Activated CD8-positive, alpha-beta memory T cell treated with anti-CD3 and anti-CD28 coated beads, Interleukin-2, amount 10 ng/mL, durations not matched to agents 7 days and 5 days (primary cell): ENCODE measurements around the gene XPC. TPM values are rescaled to one million over a fixed set of nuclear protein-coding genes. Genes with fewer than 3 reads are reported as not detected.

Experiments
- ATAC-seq: fragments of 150-1000 bp; cut with Tn5 transposase; one replicate; pipeline ENCODE4 v1.10.0; 2021; ENCODE audit warnings: moderate library complexity
- CTCF ChIA-PET: fragments of 350-600 bp; sonication (Branson Sonifier 250); formaldehyde crosslinking; loops from one replicate; lab custom pipeline; 2021; ENCODE audit warnings: antibody characterized with exemption; lab: Charles Lee
- DNase-seq: peaks from one replicate; pipeline ENCODE4 v3.0.0-alpha.2; 2020
- H3K27ac Mint-ChIP-seq: one replicate; pipeline ENCODE4 v1.8.0; 2021; ENCODE audit warnings: mild to moderate bottlenecking, mixed read lengths
- H3K27me3 Mint-ChIP-seq: one replicate; pipeline ENCODE4 v1.8.0; 2021; ENCODE audit warnings: mixed read lengths
- H3K36me3 Mint-ChIP-seq: one replicate; pipeline ENCODE4 v1.8.0; 2021; ENCODE audit warnings: mild to moderate bottlenecking, mixed read lengths
- H3K4me1 Mint-ChIP-seq: one replicate; pipeline ENCODE4 v1.8.0; 2021; ENCODE audit warnings: mixed read lengths
- H3K4me3 Mint-ChIP-seq: one replicate; pipeline ENCODE4 v1.8.0; 2021; ENCODE audit warnings: mild to moderate bottlenecking, moderate library complexity, mixed read lengths
- H3K9me3 Mint-ChIP-seq: one replicate; pipeline ENCODE4 v1.8.0; 2022; ENCODE audit warnings: low read depth, mixed read lengths
- total RNA-seq, 2 experiments: library from RNA; stranded (reverse); gene quantifications; one replicate each; pipeline ENCODE4 v1.2.3, GENCODE V29; 2021

The XPC gene
- total RNA-seq, 2 experiments from 2014 or later = 36.0 to 39.5 TPM

GRCh38 chr3:14202874-14203520, 24.6 kb upstream of the XPC start:
- Mint-ChIP-seq H3K4me3 (no peak overlapping the region), H3K27ac (no peak overlapping the region), H3K27me3 (no peaks in the 10 kb centered on the region), H3K36me3 (peaks cover 9% of the 10 kb centered on the region), H3K4me1 (no peaks in the 10 kb centered on the region), H3K9me3 (no peaks in the 10 kb centered on the region)
- CTCF ChIA-PET = interaction anchor here (0.7 to 2.6 kb wide), 47 partner anchors 9 to 1037 kb away, joined by 3 to 26 read pairs (median 4); partner anchors contain the start of genes LSM3 and XPC
- DNase-seq = no peak
- ATAC-seq = peak; percentile 20

DNA sequence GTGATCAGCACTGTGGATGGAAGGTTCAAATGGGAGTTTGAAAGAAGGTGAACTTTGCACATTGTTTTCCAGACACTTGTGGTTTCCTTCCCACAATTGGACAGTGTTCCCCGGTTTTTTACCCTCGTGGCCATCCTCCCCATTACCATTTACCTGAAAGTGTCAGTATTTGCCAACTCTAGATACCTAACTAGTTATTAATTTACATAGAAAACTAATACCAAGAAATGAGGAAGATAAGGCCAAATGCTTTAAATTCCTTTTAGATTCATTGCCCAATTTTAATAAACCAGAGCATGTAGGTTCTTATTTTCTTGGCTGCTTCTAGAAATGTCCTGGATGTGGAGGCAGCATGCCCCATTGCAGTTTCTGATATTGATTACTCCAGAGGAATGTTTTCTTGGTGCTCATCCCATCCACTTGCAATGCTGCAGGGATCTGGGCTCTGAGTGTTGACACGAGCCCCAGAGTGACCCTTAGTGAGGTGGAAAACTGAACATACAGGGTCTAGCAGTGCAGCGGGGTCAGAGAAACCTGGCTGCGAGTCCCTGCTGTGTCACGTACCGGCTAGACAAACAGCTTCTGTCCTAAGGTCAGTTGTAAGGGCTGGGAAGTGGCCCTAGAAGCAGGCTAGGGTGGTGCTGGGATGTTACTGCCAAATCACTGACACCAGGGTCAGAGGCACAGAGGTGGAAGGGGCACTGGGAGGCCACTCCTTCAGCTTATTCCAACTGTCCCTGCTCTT, 23.7 kb upstream of the XPC start:
- H3K27ac Mint-ChIP-seq = no peak overlapping the region
- DNase-seq (no peak), ATAC-seq (no peak)
- no peaks in the 10 kb centered on the region for H3K4me1 Mint-ChIP-seq
- H3K36me3 Mint-ChIP-seq = peaks cover 14% of the 10 kb centered on the region
- H3K27me3 Mint-ChIP-seq = no peaks in the 10 kb centered on the region
- CTCF ChIA-PET = interaction anchor here (0.8 to 2.3 kb wide), 6 partner anchors 9 to 266 kb away, joined by 3 to 14 read pairs (median 10); partner anchors contain the start of genes LSM3 and XPC
- H3K9me3 Mint-ChIP-seq = no peaks in the 10 kb centered on the region
- H3K4me3 Mint-ChIP-seq = no peak overlapping the region

DNA sequence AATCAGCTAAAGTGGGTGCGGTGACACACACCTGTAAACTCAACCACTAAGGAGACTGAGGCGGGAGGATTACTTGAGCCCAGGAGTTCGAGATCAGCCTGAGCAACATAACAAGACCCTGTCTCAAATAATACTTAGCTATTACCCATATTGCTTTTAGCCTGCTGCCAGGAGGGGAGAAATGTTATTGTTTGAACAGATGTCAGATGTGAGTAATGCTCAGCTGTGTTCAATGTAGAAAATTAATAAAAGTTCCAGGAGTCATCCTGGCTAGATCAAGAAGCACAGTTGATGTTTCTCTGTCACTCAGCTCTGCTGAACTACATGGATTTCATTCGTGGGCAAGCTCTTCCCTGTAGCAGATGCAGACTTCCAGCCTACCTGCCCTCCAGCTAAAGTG, 22.4 kb upstream of the XPC start:
- H3K27me3 Mint-ChIP-seq = no peaks in the 10 kb centered on the region
- H3K4me3 Mint-ChIP-seq = no peak overlapping the region
- DNase-seq (no peak), ATAC-seq (no peak)
- H3K4me1 Mint-ChIP-seq = no peaks in the 10 kb centered on the region
- H3K36me3 Mint-ChIP-seq = peaks cover 19% of the 10 kb centered on the region
- CTCF ChIA-PET = interaction anchor here (1.2 to 2.4 kb wide), 3 partner anchors 38 to 308 kb away, joined by 3 to 6 read pairs (median 4); no protein-coding TSS in a partner anchor
- H3K27ac Mint-ChIP-seq = no peak overlapping the region
- no peaks in the 10 kb centered on the region for H3K9me3 Mint-ChIP-seq

- Mint-ChIP-seq H3K27me3 (no peaks in the 10 kb centered on the region), H3K27ac (no peak overlapping the region), H3K36me3 (peaks cover 19% of the 10 kb centered on the region), H3K4me1 (no peaks in the 10 kb centered on the region), H3K4me3 (no peak overlapping the region), H3K9me3 (no peaks in the 10 kb centered on the region)
- ATAC-seq (no peak), DNase-seq (no peak)
- CTCF ChIA-PET = interaction anchor here (1.2 to 2.4 kb wide), 2 partner anchors 304 to 308 kb away, joined by 4 to 6 read pairs; no protein-coding TSS in a partner anchor
Measured at GRCh38 chr3:14200276-14200675, 21.9 kb upstream of the XPC start.

- Mint-ChIP-seq H3K36me3 (peaks cover 22% of the 10 kb centered on the region), H3K4me1 (no peaks in the 10 kb centered on the region), H3K4me3 (no peak overlapping the region), H3K9me3 (no peaks in the 10 kb centered on the region), H3K27me3 (no peaks in the 10 kb centered on the region), H3K27ac (no peak overlapping the region)
- CTCF ChIA-PET = interaction anchor here (2.4 kb wide), 1 partner anchor 303 kb away, joined by 6 read pairs; no protein-coding TSS in a partner anchor
- ATAC-seq (no peak), DNase-seq (no peak)
Measured at GRCh38 chr3:14199641-14200040, 21.2 kb upstream of the XPC start.

DNA sequence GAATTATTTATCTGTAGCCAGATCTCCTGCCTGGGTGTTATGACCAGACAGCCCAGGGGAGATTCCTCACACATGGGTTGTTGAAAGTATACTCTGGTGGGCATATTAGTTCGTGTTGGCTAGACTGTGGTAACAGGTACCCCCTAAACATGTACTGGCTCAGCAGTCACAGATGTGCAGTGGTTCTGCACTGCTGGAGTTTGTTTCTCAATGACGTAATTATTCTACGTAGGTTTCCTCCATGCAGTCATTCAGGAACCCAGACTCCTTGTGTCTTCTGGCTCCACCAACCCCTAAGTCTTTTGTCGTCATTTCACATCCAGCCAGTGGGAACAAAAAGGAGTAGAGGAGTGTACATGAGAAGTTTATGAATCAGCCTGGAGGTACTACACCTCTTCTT, 16.5 kb upstream of the XPC start:
- Mint-ChIP-seq H3K9me3 (no peaks in the 10 kb centered on the region), H3K27ac (no peak overlapping the region), H3K4me3 (no peak overlapping the region), H3K36me3 (peaks cover 53% of the 10 kb centered on the region), H3K4me1 (peaks cover 12% of the 10 kb centered on the region), H3K27me3 (no peaks in the 10 kb centered on the region)
- ATAC-seq (no peak), DNase-seq (no peak)
- CTCF ChIA-PET = no interaction called here

GRCh38 chr3:14188041-14188754, 9.8 kb upstream of the XPC start:
- no peak overlapping the region for H3K27ac Mint-ChIP-seq
- CTCF ChIA-PET = interaction anchor here (0.9 kb wide), 1 partner anchor 9 kb away, joined by 3 read pairs; the partner anchor contains the start of gene LSM3
- H3K4me3 Mint-ChIP-seq = no peak overlapping the region
- ATAC-seq (no peak), DNase-seq (no peak)
- peaks cover 29% of the 10 kb centered on the region for H3K4me1 Mint-ChIP-seq
- no peaks in the 10 kb centered on the region for H3K9me3 Mint-ChIP-seq
- H3K36me3 Mint-ChIP-seq = peaks cover 64% of the 10 kb centered on the region
- no peaks in the 10 kb centered on the region for H3K27me3 Mint-ChIP-seq

DNA sequence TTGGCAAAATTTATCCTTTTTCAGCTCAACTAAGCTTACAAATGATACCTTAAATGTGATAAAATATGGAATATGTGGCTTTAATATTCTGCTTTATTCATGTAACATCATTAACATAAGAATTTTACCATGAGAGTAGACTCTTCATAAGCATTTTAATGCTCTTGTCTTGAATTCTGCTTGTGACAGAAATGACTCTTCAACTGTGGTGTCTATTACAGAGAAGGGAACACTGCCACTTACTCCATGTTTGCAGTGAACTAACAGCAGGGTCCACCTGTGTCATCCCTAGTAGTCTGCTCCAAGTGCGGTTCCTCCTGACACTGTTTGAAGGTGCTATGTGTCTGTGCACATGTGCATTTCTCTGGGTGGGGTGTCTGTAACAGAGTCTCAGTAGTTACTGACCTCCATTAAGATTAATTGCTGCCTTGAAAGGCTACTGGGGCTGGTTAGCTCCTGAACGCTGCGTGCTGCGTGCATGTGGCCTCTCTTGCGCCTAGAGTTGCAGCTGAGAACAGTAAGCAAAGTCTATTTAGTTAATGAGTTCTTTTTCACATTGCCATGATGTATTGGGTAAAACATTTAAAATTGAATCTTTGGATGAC, 8.6 kb upstream of the XPC start:
- Mint-ChIP-seq H3K27ac (no peak overlapping the region), H3K36me3 (peaks cover 66% of the 10 kb centered on the region), H3K9me3 (no peaks in the 10 kb centered on the region), H3K4me3 (no peak overlapping the region), H3K4me1 (peaks cover 35% of the 10 kb centered on the region), H3K27me3 (no peaks in the 10 kb centered on the region)
- CTCF ChIA-PET = interaction anchor here (1.0 kb wide), 1 partner anchor 17 kb away, joined by 3 read pairs; no protein-coding TSS in a partner anchor
- no peak for ATAC-seq
- DNase-seq = no peak

DNA sequence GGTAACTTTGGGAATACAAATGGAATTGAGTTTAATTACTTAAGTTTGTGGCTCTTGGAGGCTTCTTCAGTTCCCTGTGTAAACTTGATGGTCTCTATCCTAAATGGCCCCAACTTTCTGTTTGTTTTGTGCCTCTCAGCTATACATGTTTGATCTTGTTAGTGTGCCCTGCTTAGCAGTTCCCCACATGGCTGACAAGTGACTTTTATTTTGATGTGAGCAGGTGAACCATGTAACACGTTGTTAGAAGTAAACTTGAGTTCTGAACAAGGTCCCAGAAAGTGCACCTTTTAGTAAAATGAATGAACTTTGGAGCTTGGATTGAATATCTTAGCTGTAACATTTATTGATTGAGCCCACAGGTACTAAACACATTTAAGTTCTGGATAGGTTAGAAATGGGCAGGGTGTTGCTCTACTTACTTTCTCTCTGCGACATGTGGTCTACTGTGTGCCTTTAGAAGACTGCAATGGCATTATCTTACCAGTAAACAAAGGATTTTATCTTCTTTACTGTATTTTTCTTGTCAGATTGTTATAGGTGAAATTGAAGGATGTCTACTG, 4.7 kb upstream of the XPC start:
- Mint-ChIP-seq H3K27ac (peak overlapping the region; percentile 32), H3K27me3 (no peaks in the 10 kb centered on the region), H3K4me3 (no peak overlapping the region), H3K9me3 (no peaks in the 10 kb centered on the region), H3K36me3 (peaks cover 37% of the 10 kb centered on the region), H3K4me1 (peaks cover 38% of the 10 kb centered on the region)
- CTCF ChIA-PET = interaction anchor here (1.5 kb wide), 1 partner anchor 20 kb away, joined by 7 read pairs; no protein-coding TSS in a partner anchor
- no peak for ATAC-seq
- DNase-seq = no peak

- Mint-ChIP-seq H3K9me3 (no peaks in the 10 kb centered on the region), H3K4me1 (peaks cover 52% of the 10 kb centered on the region), H3K27ac (no peak overlapping the region), H3K27me3 (no peaks in the 10 kb centered on the region), H3K36me3 (peaks cover 32% of the 10 kb centered on the region), H3K4me3 (no peak overlapping the region)
- DNase-seq (no peak), ATAC-seq (no peak)
- CTCF ChIA-PET = no interaction called here
Measured at GRCh38 chr3:14181253-14181652, 2.9 kb upstream of the XPC start.

DNA sequence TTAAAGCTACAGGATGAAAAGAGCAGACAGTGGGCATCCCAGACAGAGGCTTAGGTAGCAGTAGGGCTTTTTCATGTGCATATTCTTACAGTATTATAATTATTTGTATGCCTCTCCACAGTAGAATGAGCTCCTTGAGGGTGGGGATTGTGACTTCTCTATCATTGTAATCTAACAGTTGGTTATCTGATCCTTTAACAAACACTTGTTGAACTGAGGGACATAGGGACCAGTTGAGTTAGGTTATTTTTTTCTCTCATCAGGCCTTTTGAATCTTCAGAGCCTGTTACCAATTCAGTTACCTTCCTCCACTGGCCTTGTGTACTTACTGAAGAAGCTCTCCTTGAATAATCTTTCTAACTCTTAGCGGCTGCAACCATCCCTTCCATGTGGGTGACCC, 1.4 kb upstream of the XPC start:
- no peaks in the 10 kb centered on the region for H3K27me3 Mint-ChIP-seq

DNA sequence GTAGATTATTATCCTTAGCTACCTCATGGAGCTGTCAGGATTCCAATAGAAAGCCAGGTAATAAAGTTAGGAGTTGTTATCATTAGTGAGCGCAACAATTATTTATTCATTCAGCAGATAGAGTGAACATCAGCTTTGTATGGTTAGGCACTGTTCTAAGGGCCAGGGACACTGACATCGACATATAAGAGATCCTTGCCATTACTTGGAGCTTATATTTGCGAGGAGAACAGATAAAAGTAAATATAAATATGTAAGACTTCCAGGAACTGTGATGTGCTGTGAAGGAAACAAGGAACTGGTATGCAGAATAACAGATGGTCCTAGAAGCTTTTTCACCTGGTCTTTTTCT, 689 bp upstream of the XPC start:
- Mint-ChIP-seq H3K27me3 (no peaks in the 10 kb centered on the region), H3K4me1 (peaks cover 68% of the 10 kb centered on the region)
- ATAC-seq = no peak

More for the DNA sequence above, 1.4 kb upstream of the XPC start:
- peaks cover 26% of the 10 kb centered on the region for H3K36me3 Mint-ChIP-seq
- H3K4me1 Mint-ChIP-seq = peaks cover 63% of the 10 kb centered on the region
- H3K9me3 Mint-ChIP-seq = no peaks in the 10 kb centered on the region
- DNase-seq (no peak), ATAC-seq (no peak)
- CTCF ChIA-PET = interaction anchor here (1.2 to 2.4 kb wide), 4 partner anchors 12 to 55 kb away, joined by 4 to 19 read pairs (median 6); partner anchors contain the start of genes CHCHD4 and TMEM43
- H3K27ac Mint-ChIP-seq = peak overlapping the region; percentile 99
- peak overlapping the region; percentile 81 for H3K4me3 Mint-ChIP-seq

More for the DNA sequence above, 689 bp upstream of the XPC start:
- H3K9me3 Mint-ChIP-seq = no peaks in the 10 kb centered on the region
- H3K36me3 Mint-ChIP-seq = peaks cover 25% of the 10 kb centered on the region
- DNase-seq = no peak
- peak overlapping the region; percentile 81 for H3K4me3 Mint-ChIP-seq
- peak overlapping the region; percentile 99 for H3K27ac Mint-ChIP-seq
- CTCF ChIA-PET = interaction anchor here (1.0 to 2.4 kb wide), 10 partner anchors 9 to 472 kb away, joined by 3 to 19 read pairs (median 4); partner anchors contain the start of genes CHCHD4 and TMEM43
